Panc1 (cell line): ENCODE results near the gene SRBD1. TPM values are rescaled to one million over a fixed set of nuclear protein-coding genes. Genes with fewer than 3 reads are reported as not detected.
A peak's percentile ranks its signal among the peaks of the same experiment; 100 is the strongest.

Source experiments
- ATAC-seq: fragments of 200-7000 bp; cut with Tn5 transposase; 2 replicates; pipeline ENCODE4 v1.9.1; 2020; ENCODE audit warnings: mild to moderate bottlenecking, moderate library complexity
- BruUV-seq: library from RNA; stranded (reverse); fragments of 400-500 nt; replicated peaks from 2 replicates; lab custom pipeline; 2021; lab: Mats Ljungman, UMichigan
- CTCF ChIA-PET: fragments of 300-600 bp; sonication (Branson Sonifier 250); formaldehyde crosslinking; loops from one replicate; lab custom pipeline; 2022; ENCODE audit warnings: antibody characterized with exemption; lab: Charles Lee
- POLR2A ChIA-PET: fragments of 300-600 bp; sonication (Branson Sonifier 250); formaldehyde crosslinking; loops from one replicate; lab custom pipeline; 2022; ENCODE audit warnings: antibody characterized with exemption; lab: Charles Lee
- DNase-seq: peaks from one replicate; pipeline ENCODE4 v3.0.0-alpha.2; 2010; ENCODE audit warnings: low read depth, low spot score
- H3K27ac ChIP-seq: 2 replicates; pipeline ENCODE4 v1.5.1; 2011; ENCODE audit warnings: mild to moderate bottlenecking, low read length, inconsistent platforms
- H3K27me3 ChIP-seq: fragments of 200-500 bp; sonication (Bioruptor generic); 2 replicates; pipeline ENCODE4 v1.6.0; 2014; ENCODE audit warnings: low read length, inconsistent platforms; ENCODE audit not compliant: control insufficient read depth, insufficient read depth
- H3K36me3 ChIP-seq: fragments of 200-500 bp; sonication (Bioruptor generic); 2 replicates; pipeline ENCODE4 v1.5.1; 2014; ENCODE audit warnings: inconsistent platforms, mild to moderate bottlenecking, low read length, moderate library complexity; ENCODE audit not compliant: control insufficient read depth, insufficient read depth
- H3K4me1 ChIP-seq: 2 replicates; pipeline ENCODE4 v1.5.1; 2011; ENCODE audit warnings: inconsistent platforms, mild to moderate bottlenecking, low read length, moderate library complexity; ENCODE audit not compliant: control insufficient read depth, insufficient read depth
- H3K4me3 ChIP-seq, 2 experiments: 2 replicates each; pipeline ENCODE4 v1.5.1; 2011 to 2012; ENCODE audit warnings: low read depth in 2 of 2, low read length in 2 of 2, mild to moderate bottlenecking in 2 of 2, inconsistent platforms in 1 of 2, moderate library complexity in 1 of 2
- H3K9me3 ChIP-seq: fragments of 200-500 bp; sonication (Bioruptor generic); 2 replicates; pipeline ENCODE4 v1.5.1; 2014; ENCODE audit warnings: low read depth, mild to moderate bottlenecking, inconsistent platforms, low read length, moderate library complexity; ENCODE audit not compliant: control insufficient read depth, insufficient read depth
- CTCF ChIP-seq: fragments of 450-650 bp; IDR thresholded peaks from 2 replicates; pipeline ENCODE4 v1.5.1; 2017; ENCODE audit warnings: mild to moderate bottlenecking
- POLR2AphosphoS5 ChIP-seq: IDR thresholded peaks from 2 replicates; pipeline ENCODE4 v1.6.1; 2012; ENCODE audit warnings: mild to moderate bottlenecking, low read depth, low read length, moderate library complexity
- SIN3A ChIP-seq: IDR thresholded peaks from 2 replicates; pipeline ENCODE4 v1.6.1; 2012; ENCODE audit warnings: low read depth, mild to moderate bottlenecking, low read length, moderate library complexity, borderline replicate concordance; ENCODE audit not compliant: insufficient read depth
- TCF7L2 ChIP-seq: IDR thresholded peaks from 2 replicates; pipeline ENCODE4 v1.6.1; 2011; ENCODE audit warnings: mild to moderate bottlenecking, low read depth, low read length, inconsistent platforms
- in situ Hi-C: cut with HindIII; loops from 2 replicates; pipeline ENCODE4 v1.10.0; 2016; ENCODE audit warnings: low sequenced_read_pairs, low pct_unique_long_range_greater_than_20kb
- intact Hi-C: fragments of 100-400 bp; cut with micrococcal nuclease; formaldehyde crosslinking; loops from one replicate; pipeline ENCODE4 v1.10.0; 2022; ENCODE audit not compliant: unreplicated experiment
- total RNA-seq: library from RNA; stranded (reverse); gene quantifications from one replicate; pipeline ENCODE4 v1.2.1, GENCODE V29; 2021; ENCODE audit not compliant: unreplicated experiment
- TF ChIP-seq, protein P1 (sequence below), 2 experiments: IDR thresholded peaks; 2 replicates each; pipeline ENCODE4 v1.6.1; 2011 to 2012; ENCODE audit warnings: low read depth in 2 of 2, control low read depth in 1 of 2, low read length in 1 of 2, mild to moderate bottlenecking in 1 of 2, moderate library complexity in 1 of 2; ENCODE audit not compliant: insufficient read depth in 1 of 2

SRBD1 gene
- total RNA-seq, 1 experiment from 2014 or later: 9.7 TPM

DNA sequence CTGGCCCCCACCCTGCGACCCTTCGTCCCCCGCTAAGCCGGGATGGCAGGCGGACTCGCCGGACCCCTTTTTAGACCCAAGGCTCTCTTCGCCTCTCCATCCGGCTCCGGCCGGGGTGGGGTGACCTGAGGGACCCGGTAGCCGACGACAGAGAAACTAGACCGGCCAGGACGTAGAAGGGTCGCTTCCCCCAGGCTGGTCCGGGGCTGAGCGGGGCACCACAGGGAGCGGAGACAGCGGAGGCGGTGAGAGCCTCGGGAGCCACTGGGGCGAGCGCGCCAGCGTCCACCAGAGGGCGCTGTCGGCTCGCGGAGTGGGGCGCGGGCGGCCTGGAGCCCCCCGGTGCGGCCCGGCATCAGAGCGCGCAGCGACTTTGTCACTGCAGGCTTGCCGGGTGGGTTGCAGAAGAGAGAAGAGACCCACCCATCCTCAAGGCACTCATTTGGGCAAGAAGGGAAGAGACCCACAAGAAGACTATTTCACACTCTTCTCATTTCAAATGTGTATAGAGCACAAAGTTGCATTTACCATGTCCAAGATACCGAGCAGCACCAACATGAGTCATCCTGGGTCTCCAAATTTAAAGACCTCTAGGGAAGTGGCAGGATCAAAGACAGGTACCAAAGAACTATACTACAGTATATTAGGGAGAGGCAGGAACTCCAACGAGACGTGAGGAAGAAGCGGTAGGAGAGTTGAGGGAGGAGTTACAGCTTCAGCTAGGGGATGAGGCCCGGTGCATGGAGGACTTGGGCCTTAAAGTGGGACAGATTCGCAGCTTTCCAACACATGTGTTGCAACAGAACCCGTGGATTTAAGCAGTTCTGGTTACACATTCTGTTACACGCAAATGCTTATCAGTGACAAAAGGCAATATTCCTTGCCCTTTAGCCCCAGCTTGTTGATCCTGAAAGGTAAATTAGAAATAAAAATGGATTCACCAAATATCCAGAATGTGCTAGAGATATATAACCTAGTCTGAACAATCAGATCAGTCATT is 32.8 kb upstream of the SRBD1 start:
- peaks cover 6% of the 10 kb centered on the region; the same call in 1 of the 2 replicates for H3K27me3 ChIP-seq
- peak overlapping the region; percentile 64 to 76 for H3K4me3 ChIP-seq
- ATAC-seq (peak; percentile 99), DNase-seq (no peak)
- no peaks in the 10 kb centered on the region for H3K4me1 ChIP-seq
- POLR2A ChIA-PET: no interaction called here
- no peaks in the 10 kb centered on the region for H3K9me3 ChIP-seq
- H3K27ac ChIP-seq: peak overlapping the region; percentile 75
- intact Hi-C loops (loop anchor here (1.0 to 5.0 kb wide), 2 partner anchors 133 to 292 kb away; no protein-coding TSS in a partner anchor), in situ Hi-C loops (no loop called here)
- no TSS peak for BruUV-seq
- no peaks in the 10 kb centered on the region for H3K36me3 ChIP-seq
- CTCF ChIA-PET: interaction anchor here (1.2 kb wide), 1 partner anchor 292 kb away, joined by 4 read pairs; no protein-coding TSS in a partner anchor
- TF ChIP-seq POLR2AphosphoS5: no peak
- peak; percentile 97 for TF ChIP-seq CTCF
- TF ChIP-seq SIN3A: no peak
- TF ChIP-seq TCF7L2: no peak

GRCh38 chr2:45643095-45643494 is 32.0 kb upstream of the SRBD1 start:
- no peak for DNase-seq
- Histone ChIP-seq H3K27ac (peak overlapping the region; percentile 75), H3K36me3 (no peaks in the 10 kb centered on the region), H3K27me3 (peaks cover 6% of the 10 kb centered on the region; the same call in 1 of the 2 replicates), H3K4me1 (no peaks in the 10 kb centered on the region), H3K9me3 (no peaks in the 10 kb centered on the region), H3K4me3 (peak overlapping the region; percentile 64 to 76)
- TF ChIP-seq SIN3A (no peak), TCF7L2 (no peak)
- ChIA-PET CTCF (interaction anchor here (0.5 kb wide), 3 partner anchors 292 to 664 kb away, joined by 3 to 4 read pairs (median 4); no protein-coding TSS in a partner anchor), POLR2A (no interaction called here)
- intact Hi-C loops (loop anchor here (5.0 kb wide), 1 partner anchor 134 kb away; no protein-coding TSS in a partner anchor), in situ Hi-C loops (no loop called here)
- peak; percentile 62 for ATAC-seq
- BruUV-seq: no TSS peak

- CTCF ChIA-PET: no interaction called here
- no peaks in the 10 kb centered on the region for H3K4me1 ChIP-seq
- no peaks in the 10 kb centered on the region for H3K36me3 ChIP-seq
- DNase-seq (no peak), ATAC-seq (no peak)
- no TSS peak for BruUV-seq
- POLR2A ChIA-PET: no interaction called here
- no peaks in the 10 kb centered on the region for H3K9me3 ChIP-seq
- no peak for TF ChIP-seq CTCF
- TF ChIP-seq POLR2AphosphoS5: no peak
- no peak for TF ChIP-seq TCF7L2
- TF ChIP-seq, protein P1, sequence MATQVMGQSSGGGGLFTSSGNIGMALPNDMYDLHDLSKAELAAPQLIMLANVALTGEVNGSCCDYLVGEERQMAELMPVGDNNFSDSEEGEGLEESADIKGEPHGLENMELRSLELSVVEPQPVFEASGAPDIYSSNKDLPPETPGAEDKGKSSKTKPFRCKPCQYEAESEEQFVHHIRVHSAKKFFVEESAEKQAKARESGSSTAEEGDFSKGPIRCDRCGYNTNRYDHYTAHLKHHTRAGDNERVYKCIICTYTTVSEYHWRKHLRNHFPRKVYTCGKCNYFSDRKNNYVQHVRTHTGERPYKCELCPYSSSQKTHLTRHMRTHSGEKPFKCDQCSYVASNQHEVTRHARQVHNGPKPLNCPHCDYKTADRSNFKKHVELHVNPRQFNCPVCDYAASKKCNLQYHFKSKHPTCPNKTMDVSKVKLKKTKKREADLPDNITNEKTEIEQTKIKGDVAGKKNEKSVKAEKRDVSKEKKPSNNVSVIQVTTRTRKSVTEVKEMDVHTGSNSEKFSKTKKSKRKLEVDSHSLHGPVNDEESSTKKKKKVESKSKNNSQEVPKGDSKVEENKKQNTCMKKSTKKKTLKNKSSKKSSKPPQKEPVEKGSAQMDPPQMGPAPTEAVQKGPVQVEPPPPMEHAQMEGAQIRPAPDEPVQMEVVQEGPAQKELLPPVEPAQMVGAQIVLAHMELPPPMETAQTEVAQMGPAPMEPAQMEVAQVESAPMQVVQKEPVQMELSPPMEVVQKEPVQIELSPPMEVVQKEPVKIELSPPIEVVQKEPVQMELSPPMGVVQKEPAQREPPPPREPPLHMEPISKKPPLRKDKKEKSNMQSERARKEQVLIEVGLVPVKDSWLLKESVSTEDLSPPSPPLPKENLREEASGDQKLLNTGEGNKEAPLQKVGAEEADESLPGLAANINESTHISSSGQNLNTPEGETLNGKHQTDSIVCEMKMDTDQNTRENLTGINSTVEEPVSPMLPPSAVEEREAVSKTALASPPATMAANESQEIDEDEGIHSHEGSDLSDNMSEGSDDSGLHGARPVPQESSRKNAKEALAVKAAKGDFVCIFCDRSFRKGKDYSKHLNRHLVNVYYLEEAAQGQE (IDR thresholded peaks at IDR 0.05; ENCODE audit: insufficient read depth in 1 of 2, low read depth in 2 of 2, low read length in 1 of 2): no peak
- no peak for TF ChIP-seq SIN3A
- peaks cover 6% of the 10 kb centered on the region; the same call in 1 of the 2 replicates for H3K27me3 ChIP-seq
- intact Hi-C loops (loop anchor here (5.0 kb wide), 1 partner anchor 137 kb away; no protein-coding TSS in a partner anchor), in situ Hi-C loops (no loop called here)
- H3K27ac ChIP-seq: no peak overlapping the region
- H3K4me3 ChIP-seq: no peak overlapping the region
Measured at GRCh38 chr2:45640576-45640975, 29.5 kb upstream of the SRBD1 start.
